GM18519 (cell line): ENCODE measurements around the gene PI4KA.
"Not testable (repeated sequence)": the region's sequence is repeated elsewhere in the genome, so short reads cannot be mapped to it uniquely, and the experiment has no call there.

Source experiments
- ATAC-seq: cut with Tn5 transposase; IDR thresholded peaks from one replicate; pipeline ENCODE4 v1.9.1; 2021; ENCODE audit warnings: mild to moderate bottlenecking, moderate library complexity; ENCODE audit not compliant: unreplicated experiment, low FRiP score

PI4KA gene

GRCh38 chr22:20858615-20859416 lies at the start of gene PI4KA, which contains the start of gene SNAP29:
Gene PI4KA (minus strand): TSS chr22:20858811. CDS start chr22:20858725, 86 bp downstream.
Gene SNAP29 (plus strand): TSS chr22:20859007. CDS start chr22:20859111, 104 bp downstream.
- peak; percentile 79 for ATAC-seq

- ATAC-seq: no peak
These were observed 47.8 kb upstream of the PI4KA start for GRCh38 chr22:20906387-20906767.

- ATAC-seq: no peak
These were observed 47.1 kb upstream of the PI4KA start for GRCh38 chr22:20905415-20906386.

GRCh38 chr22:20904980-20905355 lies 46.4 kb upstream of the PI4KA start:
- no peak for ATAC-seq

GRCh38 chr22:20904008-20904979 lies 45.7 kb upstream of the PI4KA start:
- ATAC-seq: no peak

- no peak for ATAC-seq
These were observed 44.5 kb upstream of the PI4KA start for GRCh38 chr22:20903093-20903492.

GRCh38 chr22:20901093-20902033 lies 42.8 kb upstream of the PI4KA start:
- not testable (repeated sequence) for ATAC-seq

- no peak for ATAC-seq
These were observed 41.3 kb upstream of the PI4KA start for GRCh38 chr22:20899827-20900423.

- not testable (repeated sequence) for ATAC-seq
These were observed 39.1 kb upstream of the PI4KA start for GRCh38 chr22:20897737-20898136.

GRCh38 chr22:20890975-20891374 lies 32.4 kb upstream of the PI4KA start:
- no peak for ATAC-seq

GRCh38 chr22:20889904-20890540 lies 31.4 kb upstream of the PI4KA start:
- ATAC-seq: no peak

- no peak for ATAC-seq
These were observed 30.6 kb upstream of the PI4KA start for GRCh38 chr22:20889025-20889704.

GRCh38 chr22:20887375-20887774 lies 28.8 kb upstream of the PI4KA start:
- ATAC-seq: no peak

GRCh38 chr22:20885557-20886323 lies 27.1 kb upstream of the PI4KA start:
- ATAC-seq: no peak

GRCh38 chr22:20885017-20885556 lies 26.5 kb upstream of the PI4KA start:
- no peak for ATAC-seq

GRCh38 chr22:20884454-20884853 lies 25.8 kb upstream of the PI4KA start:
- no peak for ATAC-seq

- ATAC-seq: no peak
These were observed 24.2 kb upstream of the PI4KA start for GRCh38 chr22:20882855-20883254.
